Erythroblast (primary cell): Measurements from ENCODE around the gene GPC4.

ENCODE experiments used
- DNase-seq, 2 experiments: peaks; one replicate each; lab custom pipeline; 2025; lab: John Stamatoyannopoulos, UW
- GATA1 ChIP-seq: IDR thresholded peaks from 2 replicates; pipeline ENCODE4 v1.6.1; 2011; ENCODE audit warnings: low read depth, mild to moderate bottlenecking, control low read depth, low read length, moderate library complexity
- POLR2A ChIP-seq: IDR thresholded peaks from 2 replicates; pipeline ENCODE4 v1.6.1; 2011; ENCODE audit warnings: mild to moderate bottlenecking, low read length

GPC4 gene

DNA sequence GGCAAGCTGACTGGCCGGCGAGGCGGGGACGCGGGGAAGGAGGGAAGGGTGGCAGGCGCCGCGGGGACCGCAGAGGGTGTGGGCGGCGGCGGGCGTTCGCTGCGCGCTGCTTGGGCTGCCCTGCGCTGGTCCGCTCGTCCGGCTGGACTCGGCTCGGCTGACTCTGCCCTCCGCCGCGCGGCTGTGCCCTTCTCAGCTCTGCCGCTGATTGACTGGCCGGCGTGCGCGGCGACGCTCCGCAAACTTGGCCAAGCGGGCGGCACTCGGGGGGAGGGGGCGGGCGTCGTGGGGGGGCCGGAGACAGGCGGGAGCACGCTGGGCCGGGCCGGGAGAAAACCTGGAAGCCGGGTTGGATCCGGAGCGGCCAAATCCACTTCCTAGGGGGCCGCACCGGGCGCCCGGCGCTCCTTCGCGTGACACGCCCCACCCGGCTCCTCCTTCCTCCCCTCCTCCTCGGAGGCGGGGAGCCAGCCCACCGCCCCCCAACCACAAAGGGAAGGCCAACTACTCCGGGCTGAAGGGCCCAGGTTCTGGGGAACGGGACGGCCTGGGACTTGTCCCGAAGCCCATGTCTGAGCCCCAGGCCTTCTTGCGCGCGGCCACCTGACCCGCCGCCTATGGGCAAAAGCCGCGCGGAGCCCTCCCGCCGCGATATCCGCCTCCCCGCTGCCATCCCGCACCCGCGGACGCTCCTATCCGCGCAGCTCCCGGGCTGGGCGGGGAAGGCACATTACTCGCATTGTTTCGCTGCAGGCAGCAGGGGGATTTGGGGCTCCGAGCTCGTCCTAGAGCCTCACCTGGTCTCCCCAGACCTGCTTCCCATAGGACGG, at the start of gene GPC4:
Gene GPC4 (minus strand): TSS at position 214 of the 830 bp plus-strand sequence. CDS start 524 bp downstream, outside the sequence.
- DNase-seq = no peak
- TF ChIP-seq POLR2A (no peak), GATA1 (no peak)

- TF ChIP-seq GATA1 (no peak), POLR2A (no peak)
- no peak for DNase-seq
Measured at GRCh38 chrX:133461231-133461630, 45.9 kb upstream of the GPC4 start.

GRCh38 chrX:133454924-133455323, 39.6 kb upstream of the GPC4 start:
- TF ChIP-seq GATA1 = no peak
- TF ChIP-seq POLR2A = no peak
- DNase-seq = no peak

DNA sequence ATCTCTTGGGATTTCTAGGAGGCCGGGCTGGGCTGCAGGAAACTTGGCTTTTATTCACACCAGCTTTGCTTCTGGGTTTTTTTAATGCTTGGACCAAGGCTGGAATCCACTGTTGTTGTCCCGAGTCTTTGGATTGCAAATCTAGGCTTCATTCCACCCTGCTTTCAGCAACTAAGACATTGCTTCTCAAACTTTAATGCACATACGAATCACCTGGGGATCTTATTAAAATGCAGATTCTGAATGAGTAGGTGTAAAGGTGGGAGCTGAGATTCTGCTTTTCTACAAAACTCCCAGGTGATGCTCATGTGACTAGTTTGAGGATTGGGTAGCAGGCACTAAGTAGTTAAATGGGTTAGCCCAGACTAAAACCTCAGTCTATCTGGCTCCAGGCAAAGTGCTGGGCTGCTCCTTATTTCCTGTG, 39.2 kb upstream of the GPC4 start:
- TF ChIP-seq GATA1 = no peak
- TF ChIP-seq POLR2A = no peak
- DNase-seq = no peak

DNA sequence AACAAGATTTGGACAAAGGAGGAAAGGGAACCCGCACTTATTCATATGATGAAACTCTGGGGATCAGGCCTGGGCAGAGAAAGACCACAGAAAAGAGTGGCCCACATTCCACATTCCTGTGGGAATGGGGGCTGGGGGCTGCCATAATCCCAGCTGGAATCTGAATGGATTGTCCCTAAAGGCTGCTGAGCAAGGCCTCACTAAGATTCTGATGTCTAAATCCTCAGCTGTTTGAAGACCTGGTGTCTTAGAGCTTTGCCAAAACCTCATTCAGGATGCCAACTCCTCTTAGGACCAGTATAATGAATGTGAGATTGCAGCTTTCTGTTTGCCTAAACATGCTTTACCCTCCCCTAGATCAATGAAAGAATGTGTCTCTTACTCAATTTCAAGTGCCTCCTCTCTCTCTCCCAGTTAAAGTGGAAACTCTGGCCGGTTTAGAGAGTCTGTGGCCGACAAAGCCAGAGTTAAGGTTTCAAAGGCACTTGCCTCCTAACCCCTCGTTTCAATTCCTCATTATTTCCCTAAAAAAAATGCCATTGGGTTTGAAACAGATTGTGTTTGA, 33.3 kb upstream of the GPC4 start:
- no peak for DNase-seq
- no peak for TF ChIP-seq GATA1
- TF ChIP-seq POLR2A = no peak

- DNase-seq = no peak
- TF ChIP-seq POLR2A = no peak
- no peak for TF ChIP-seq GATA1
Measured at GRCh38 chrX:133444952-133445831, 29.9 kb upstream of the GPC4 start.

DNA sequence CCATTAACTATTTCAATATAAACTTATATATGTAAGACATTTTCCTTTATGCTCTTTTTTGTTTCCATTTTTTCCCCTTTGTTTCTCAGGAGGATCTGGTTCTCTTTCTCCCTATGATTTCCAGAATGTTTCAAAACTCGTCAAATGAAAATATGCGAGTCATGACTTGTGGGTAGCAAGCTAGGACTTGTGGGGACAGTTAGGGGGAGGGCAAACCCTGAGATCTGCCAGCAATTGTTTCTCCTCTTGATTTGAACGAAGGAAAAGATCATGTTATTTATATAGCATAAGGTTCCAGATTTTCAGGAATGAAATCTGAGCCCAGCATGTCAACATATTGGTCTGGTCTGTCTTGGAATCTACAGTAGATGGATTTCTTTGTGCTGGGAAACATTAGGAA, 28.9 kb upstream of the GPC4 start:
- TF ChIP-seq POLR2A (no peak), GATA1 (no peak)
- DNase-seq = no peak

GRCh38 chrX:133440797-133441163, 25.5 kb upstream of the GPC4 start:
- no peak for TF ChIP-seq GATA1
- no peak for TF ChIP-seq POLR2A
- no peak for DNase-seq

- no peak for DNase-seq
- TF ChIP-seq GATA1 (no peak), POLR2A (no peak)
Measured at GRCh38 chrX:133440081-133440796, 24.9 kb upstream of the GPC4 start.

DNA sequence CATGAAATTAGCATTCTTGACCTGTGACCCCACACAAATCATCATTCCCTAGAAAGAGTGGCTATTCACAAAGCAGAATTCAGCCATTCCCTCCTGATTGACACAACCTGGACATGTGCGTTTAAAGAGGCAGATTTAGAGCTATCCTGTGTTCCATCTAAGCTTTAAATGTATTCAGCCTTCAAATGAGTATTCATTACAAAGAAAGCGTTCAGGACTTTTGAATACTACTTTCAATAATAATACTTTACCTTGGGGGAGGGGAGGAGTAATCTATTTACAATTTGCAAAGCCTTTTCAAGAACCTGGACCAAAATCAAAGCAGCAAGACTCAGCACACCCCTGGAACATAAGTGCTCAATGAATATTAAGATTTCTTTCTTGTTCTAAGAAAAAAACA, 22.5 kb upstream of the GPC4 start:
- TF ChIP-seq POLR2A (no peak), GATA1 (no peak)
- no peak for DNase-seq

GRCh38 chrX:133437356-133437755, 22.1 kb upstream of the GPC4 start:
- TF ChIP-seq POLR2A = no peak
- DNase-seq = no peak

DNA sequence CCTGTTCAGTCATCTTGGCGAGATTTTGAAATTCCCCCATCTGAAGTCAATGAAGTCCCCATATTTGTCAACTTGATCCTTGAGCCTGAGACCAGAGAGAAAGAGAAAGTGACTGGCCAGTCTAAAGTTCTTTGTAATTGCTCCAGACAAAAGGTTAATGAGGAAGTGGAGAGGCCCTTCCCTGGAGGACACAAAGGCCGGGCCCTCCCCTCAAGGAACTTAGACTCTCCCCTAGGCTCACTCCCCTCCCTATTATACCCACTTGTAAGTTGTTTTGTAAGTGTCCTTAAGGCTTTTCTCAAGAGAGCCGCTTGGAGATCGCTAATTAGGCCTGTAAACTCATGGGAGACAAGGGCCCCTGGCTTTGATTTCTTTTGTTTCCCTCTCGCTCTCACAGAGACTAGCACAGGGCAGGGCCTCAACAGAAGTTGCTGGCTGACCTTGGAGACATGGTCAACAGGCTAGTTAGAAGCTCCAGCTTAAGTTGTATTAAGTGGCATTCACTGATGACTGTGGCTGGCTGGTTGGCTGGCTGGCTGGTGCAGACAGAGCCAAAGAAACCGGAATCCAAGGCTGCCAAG, 20.3 kb upstream of the GPC4 start:
- DNase-seq = no peak

More for the DNA sequence above, 20.3 kb upstream of the GPC4 start:
- TF ChIP-seq POLR2A (no peak), GATA1 (no peak)
